Mesenchymal stem cell (in vitro differentiated cells and primary cell): ENCODE measurements around the gene ATP9B.

ENCODE experiments used
- DNase-seq: peaks from one replicate; pipeline ENCODE4 v3.0.0-alpha.2; 2013
- H2AFZ ChIP-seq: one replicate; pipeline ENCODE4 v1.6.1; 2013; ENCODE audit warnings: low read depth, mild to moderate bottlenecking, control low read depth, inconsistent platforms, low read length, moderate library complexity
- H2AK5ac ChIP-seq: 2 replicates; pipeline ENCODE4 v1.6.1; 2013; ENCODE audit warnings: low read length, moderate library complexity, mild to moderate bottlenecking, inconsistent platforms; ENCODE audit not compliant: severe bottlenecking
- H2BK120ac ChIP-seq: one replicate; pipeline ENCODE4 v1.6.1; 2013; ENCODE audit warnings: low read depth, mild to moderate bottlenecking, inconsistent platforms, low read length, moderate library complexity
- H2BK12ac ChIP-seq, 2 experiments: one replicate each; pipeline ENCODE4 v1.6.1; 2013; ENCODE audit warnings: inconsistent platforms in 2 of 2, low read length in 2 of 2, mild to moderate bottlenecking in 2 of 2, moderate library complexity in 2 of 2, control low read depth in 1 of 2
- H2BK15ac ChIP-seq: one replicate; pipeline ENCODE4 v1.6.1; 2013; ENCODE audit warnings: mild to moderate bottlenecking, low read depth, inconsistent platforms; ENCODE audit not compliant: poor library complexity, severe bottlenecking
- H2BK5ac ChIP-seq: 2 replicates; pipeline ENCODE4 v1.6.1; 2013; ENCODE audit warnings: low read depth, mild to moderate bottlenecking, low read length, control low read depth, inconsistent platforms; ENCODE audit not compliant: poor library complexity, severe bottlenecking
- H3K14ac ChIP-seq, 2 experiments: one replicate each; pipeline ENCODE4 v1.6.1; 2013; ENCODE audit warnings: inconsistent platforms in 2 of 2, low read length in 2 of 2, control low read depth in 1 of 2, mild to moderate bottlenecking in 1 of 2, moderate library complexity in 1 of 2
- H3K18ac ChIP-seq, 2 experiments: one replicate each; pipeline ENCODE4 v1.6.1; 2013; ENCODE audit warnings: inconsistent platforms in 2 of 2, low read length in 2 of 2, control low read depth in 1 of 2, low read depth in 1 of 2, mild to moderate bottlenecking in 1 of 2
- H3K23ac ChIP-seq, 2 experiments: one replicate each; pipeline ENCODE4 v1.6.1; 2013; ENCODE audit warnings: inconsistent platforms in 2 of 2, low read length in 2 of 2, mild to moderate bottlenecking in 2 of 2, moderate library complexity in 2 of 2, control low read depth in 1 of 2
- H3K27ac ChIP-seq: 2 replicates; pipeline ENCODE4 v1.5.1; 2013; ENCODE audit warnings: mild to moderate bottlenecking, moderate library complexity, low read length, control low read depth, inconsistent platforms; ENCODE audit not compliant: poor library complexity, severe bottlenecking
- H3K27me3 ChIP-seq, 2 experiments: 2 replicates each; pipeline versions ENCODE4 v1.6.1 to v1.7.0; 2013; ENCODE audit warnings: low read length in 2 of 2, mild to moderate bottlenecking in 2 of 2, moderate library complexity in 2 of 2, control low read depth in 1 of 2, inconsistent platforms in 1 of 2; ENCODE audit not compliant: control insufficient read depth in 1 of 2, insufficient read depth in 1 of 2
- H3K36me3 ChIP-seq, 2 experiments: 2 replicates each; pipeline versions ENCODE4 v1.6.1 to v1.7.0; 2013; ENCODE audit warnings: low read length in 2 of 2, control low read depth in 1 of 2, inconsistent platforms in 1 of 2, low read depth in 1 of 2, mild to moderate bottlenecking in 1 of 2; ENCODE audit not compliant: insufficient read depth in 2 of 2, control insufficient read depth in 1 of 2
- H3K4ac ChIP-seq, 2 experiments: one replicate each; pipeline ENCODE4 v1.6.1; 2013; ENCODE audit warnings: inconsistent platforms in 2 of 2, low read length in 2 of 2, mild to moderate bottlenecking in 2 of 2, moderate library complexity in 2 of 2, control low read depth in 1 of 2, low read depth in 1 of 2
- H3K4me1 ChIP-seq: 2 replicates; pipeline ENCODE4 v1.6.1; 2013; ENCODE audit warnings: low read depth, low read length, control low read depth; ENCODE audit not compliant: control insufficient read depth, insufficient read depth
- H3K4me2 ChIP-seq: 2 replicates; pipeline ENCODE4 v1.6.1; 2013; ENCODE audit warnings: low read length, mild to moderate bottlenecking, inconsistent platforms; ENCODE audit not compliant: poor library complexity, severe bottlenecking
- H3K4me3 ChIP-seq, 2 experiments: 2 replicates each; pipeline versions ENCODE4 v1.5.1 to v1.7.0; 2013; ENCODE audit warnings: low read length in 2 of 2, mild to moderate bottlenecking in 2 of 2, control low read depth in 1 of 2, low read depth in 1 of 2; ENCODE audit not compliant: insufficient read depth in 1 of 2
- H3K79me1 ChIP-seq: replicated peaks from 2 replicates; pipeline ENCODE4 v1.6.1; 2013; ENCODE audit warnings: mild to moderate bottlenecking, control low read depth, low read length, inconsistent platforms; ENCODE audit not compliant: poor library complexity, severe bottlenecking
- H3K9ac ChIP-seq: 2 replicates; pipeline ENCODE4 v1.7.0; 2013; ENCODE audit warnings: mild to moderate bottlenecking, low read length, moderate library complexity
- H3K9me3 ChIP-seq: 2 replicates; pipeline ENCODE4 v1.7.0; 2013; ENCODE audit warnings: mild to moderate bottlenecking, low read length; ENCODE audit not compliant: control insufficient read depth
- H4K8ac ChIP-seq: one replicate; pipeline ENCODE4 v1.6.1; 2013; ENCODE audit warnings: inconsistent platforms, mild to moderate bottlenecking, low read length, moderate library complexity
- H4K91ac ChIP-seq: one replicate; pipeline ENCODE4 v1.6.1; 2013; ENCODE audit warnings: mild to moderate bottlenecking, low read length, inconsistent platforms
- WGBS: methylation state at CpG from one replicate; pipeline ENCODE4 v1.1.7; 2013; ENCODE audit warnings: mixed read lengths; 5-methylcytosine and 5-hydroxymethylcytosine counted together

The ATP9B gene

DNA sequence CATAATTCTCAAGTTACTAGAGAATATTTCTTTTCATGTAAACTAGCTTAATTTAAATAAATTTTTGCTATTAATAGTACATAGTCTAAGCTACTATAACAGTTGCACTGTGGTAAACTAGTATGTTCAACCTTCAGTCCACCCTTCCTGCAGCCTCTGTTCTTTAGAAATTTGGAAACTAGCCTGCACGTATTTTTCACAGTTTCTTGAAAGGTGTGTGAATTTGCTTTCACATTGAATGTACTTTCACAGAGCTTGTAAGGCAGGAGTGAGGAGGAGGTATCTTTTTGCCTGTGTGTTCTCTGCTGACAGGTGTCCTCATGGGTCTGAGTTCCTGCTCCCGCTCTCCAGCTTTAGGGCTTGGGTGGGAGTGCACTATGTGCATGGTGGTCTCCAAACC is 117.5 kb downstream of the ATP9B start:
- Histone ChIP-seq H2BK120ac (no peak overlapping the region), H3K79me1 (peaks cover 10% of the 10 kb centered on the region), H3K9ac (no peak overlapping the region), H3K4ac (no peak overlapping the region), H3K9me3 (no peaks in the 10 kb centered on the region), H2AK5ac (no peak overlapping the region), H4K91ac (no peak overlapping the region), H3K27me3 (no peaks in the 10 kb centered on the region), H2BK15ac (no peak overlapping the region), H4K8ac (no peak overlapping the region), H3K4me1 (peaks cover 4% of the 10 kb centered on the region), H3K14ac (no peak overlapping the region), H3K27ac (no peak overlapping the region), H3K23ac (no peak overlapping the region), H3K18ac (no peak overlapping the region), H3K4me3 (no peak overlapping the region), H2BK12ac (no peak overlapping the region), H3K36me3 (peaks cover 3 to 14% of the 10 kb centered on the region in 2 experiments), H3K4me2 (no peak overlapping the region), H2BK5ac (no peak overlapping the region), H2AFZ (no peak overlapping the region)
- WGBS: 98% methylated on average over 2 of the region's 2 CpGs
- DNase-seq: no peak

DNA sequence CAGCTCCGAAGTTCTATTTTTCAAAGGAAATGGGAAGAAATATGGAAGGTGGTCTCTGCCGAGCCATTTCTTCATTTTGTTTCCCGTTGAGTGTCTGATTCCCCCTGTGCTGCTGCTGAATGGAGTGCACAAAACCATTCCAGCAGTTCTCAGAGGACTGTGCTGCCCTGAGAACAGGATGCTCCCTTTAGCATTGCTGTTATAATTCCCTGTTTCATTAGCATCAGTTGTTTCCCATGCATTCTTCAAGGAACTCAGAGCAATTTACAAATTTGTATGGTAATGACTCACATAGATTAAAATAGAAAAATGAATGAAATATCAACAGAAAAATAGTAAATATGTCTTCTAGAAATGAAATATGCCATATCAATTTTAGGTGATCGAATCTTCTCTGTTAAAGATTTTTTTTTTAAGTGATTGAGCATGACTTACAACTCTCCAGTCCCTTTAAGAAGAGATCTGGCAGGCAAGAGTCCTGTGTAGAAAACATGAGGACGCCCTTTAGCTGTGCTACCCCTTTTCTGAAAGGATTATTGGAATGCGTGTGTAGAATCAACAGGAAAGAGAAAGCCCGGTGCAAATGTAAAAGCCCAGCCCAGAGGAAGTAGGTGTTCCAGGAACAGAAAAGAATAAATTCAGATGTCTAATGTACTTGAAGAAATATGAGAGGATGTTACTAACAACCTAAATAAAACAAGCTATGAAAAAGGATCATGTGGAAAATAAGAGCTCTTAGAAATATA is 118.5 kb downstream of the ATP9B start:
- H3K27ac ChIP-seq: no peak overlapping the region
- no peak overlapping the region for H3K4me2 ChIP-seq
- H3K9ac ChIP-seq: no peak overlapping the region
- no peak overlapping the region for H3K4ac ChIP-seq
- no peak overlapping the region for H4K8ac ChIP-seq
- peaks cover 7% of the 10 kb centered on the region for H3K79me1 ChIP-seq
- no peak overlapping the region for H2AK5ac ChIP-seq
- H3K36me3 ChIP-seq: peaks cover 3 to 14% of the 10 kb centered on the region in 2 experiments
- no peak for DNase-seq
- H2BK12ac ChIP-seq: no peak overlapping the region
- 94% methylated on average over 7 of the region's 7 CpGs for WGBS
- no peak overlapping the region for H3K4me3 ChIP-seq
- H3K18ac ChIP-seq: no peak overlapping the region
- H3K27me3 ChIP-seq: no peaks in the 10 kb centered on the region
- H2BK15ac ChIP-seq: no peak overlapping the region
- no peak overlapping the region for H3K14ac ChIP-seq
- H3K9me3 ChIP-seq: no peaks in the 10 kb centered on the region
- no peak overlapping the region for H2BK120ac ChIP-seq
- H2AFZ ChIP-seq: no peak overlapping the region
- peaks cover under 1% of the 10 kb centered on the region for H3K4me1 ChIP-seq
- no peak overlapping the region for H3K23ac ChIP-seq
- H4K91ac ChIP-seq: no peak overlapping the region
- no peak overlapping the region for H2BK5ac ChIP-seq

DNA sequence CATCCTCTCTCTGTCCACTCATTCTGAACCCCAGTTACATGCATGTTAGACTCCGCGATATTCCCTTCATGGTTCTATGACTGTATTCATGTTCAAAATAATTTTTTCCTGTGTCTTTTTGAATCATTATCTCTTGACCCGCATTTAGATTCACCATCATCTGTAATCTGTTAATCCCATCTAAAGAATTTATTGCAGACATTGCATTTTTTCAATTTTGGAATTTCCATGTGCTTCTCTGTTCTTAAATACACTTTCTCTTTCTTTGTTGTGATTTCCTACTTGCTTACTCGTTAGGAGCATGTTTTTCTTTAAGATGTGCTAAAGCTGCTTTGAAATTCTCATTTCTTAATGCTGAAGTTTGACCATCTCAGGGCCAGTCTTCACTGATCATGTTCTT is 122.2 kb downstream of the ATP9B start:
- Histone ChIP-seq H3K27me3 (no peaks in the 10 kb centered on the region), H3K4me1 (no peaks in the 10 kb centered on the region), H3K18ac (no peak overlapping the region), H2BK120ac (no peak overlapping the region), H4K8ac (no peak overlapping the region), H3K4me3 (no peak overlapping the region), H2BK12ac (no peak overlapping the region), H3K9ac (no peak overlapping the region), H3K4me2 (no peak overlapping the region), H3K27ac (no peak overlapping the region), H3K14ac (no peak overlapping the region), H2BK15ac (no peak overlapping the region), H3K79me1 (peaks cover 2% of the 10 kb centered on the region), H3K4ac (no peak overlapping the region), H2AFZ (no peak overlapping the region), H2BK5ac (no peak overlapping the region), H2AK5ac (no peak overlapping the region), H3K9me3 (no peaks in the 10 kb centered on the region), H4K91ac (no peak overlapping the region), H3K23ac (no peak overlapping the region), H3K36me3 (peaks cover 3 to 46% of the 10 kb centered on the region in 2 experiments)
- DNase-seq: no peak
- 100% methylated on average over 3 of the region's 4 CpGs for WGBS

DNA sequence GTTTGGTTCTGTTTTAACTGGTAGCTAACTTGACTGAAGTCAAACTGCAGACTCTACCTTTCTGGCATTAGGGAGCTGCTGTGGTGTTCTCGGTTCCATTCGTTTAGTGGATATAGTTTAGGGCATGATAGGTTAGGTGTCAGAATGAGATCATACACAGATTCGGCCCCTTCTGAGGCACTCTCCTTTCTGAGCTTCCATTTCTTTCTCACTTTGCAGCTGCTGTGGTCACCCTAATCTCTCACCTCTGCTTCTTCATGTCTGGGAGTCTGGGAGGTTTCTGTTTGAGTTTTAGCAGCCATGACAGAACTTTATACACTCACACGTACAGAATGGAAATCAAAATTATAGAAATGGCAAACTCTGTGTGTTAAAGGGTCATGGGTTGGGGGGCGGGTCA is 122.8 kb downstream of the ATP9B start:
- no peaks in the 10 kb centered on the region for H3K4me1 ChIP-seq

More for the DNA sequence above, 122.8 kb downstream of the ATP9B start:
- no peak overlapping the region for H3K23ac ChIP-seq
- H2AFZ ChIP-seq: no peak overlapping the region
- no peak overlapping the region for H3K4me3 ChIP-seq
- no peaks in the 10 kb centered on the region for H3K9me3 ChIP-seq
- no peak overlapping the region for H2AK5ac ChIP-seq
- no peak overlapping the region for H3K4me2 ChIP-seq
- no peak overlapping the region for H3K18ac ChIP-seq
- peaks cover 3 to 47% of the 10 kb centered on the region in 2 experiments for H3K36me3 ChIP-seq
- H3K14ac ChIP-seq: no peak overlapping the region
- no peaks in the 10 kb centered on the region for H3K27me3 ChIP-seq
- H3K27ac ChIP-seq: no peak overlapping the region
- 96% methylated on average over 2 of the region's 5 CpGs for WGBS
- H2BK120ac ChIP-seq: no peak overlapping the region
- no peak overlapping the region for H2BK12ac ChIP-seq
- no peak overlapping the region for H4K8ac ChIP-seq
- H3K4ac ChIP-seq: no peak overlapping the region
- H3K9ac ChIP-seq: no peak overlapping the region
- no peak overlapping the region for H2BK15ac ChIP-seq
- no peak overlapping the region for H2BK5ac ChIP-seq
- peaks cover 2% of the 10 kb centered on the region for H3K79me1 ChIP-seq
- no peak for DNase-seq
- H4K91ac ChIP-seq: no peak overlapping the region
